22Rv1 (cell line): Measurements from ENCODE around the gene MLYCD.

Source experiments
- H3K27ac ChIP-seq: fragments of 450-650 bp; 2 replicates; pipeline ENCODE4 v1.5.1; 2017
- CTCF ChIP-seq: fragments of 450-650 bp; IDR thresholded peaks from 2 replicates; pipeline ENCODE4 v1.5.1; 2017; ENCODE audit warnings: mild to moderate bottlenecking
- ZFX ChIP-seq: fragments of 450-650 bp; IDR thresholded peaks from 2 replicates; pipeline ENCODE4 v1.6.1; 2017; ENCODE audit warnings: antibody characterized with exemption, borderline replicate concordance

The MLYCD gene

GRCh38 chr16:83966153-83966696 is 67.3 kb downstream of the MLYCD start:
- TF ChIP-seq CTCF: no peak
- TF ChIP-seq ZFX: no peak
- no peak overlapping the region for H3K27ac ChIP-seq

GRCh38 chr16:83967091-83967490 is 68.2 kb downstream of the MLYCD start:
- TF ChIP-seq CTCF: no peak
- H3K27ac ChIP-seq: no peak overlapping the region

DNA sequence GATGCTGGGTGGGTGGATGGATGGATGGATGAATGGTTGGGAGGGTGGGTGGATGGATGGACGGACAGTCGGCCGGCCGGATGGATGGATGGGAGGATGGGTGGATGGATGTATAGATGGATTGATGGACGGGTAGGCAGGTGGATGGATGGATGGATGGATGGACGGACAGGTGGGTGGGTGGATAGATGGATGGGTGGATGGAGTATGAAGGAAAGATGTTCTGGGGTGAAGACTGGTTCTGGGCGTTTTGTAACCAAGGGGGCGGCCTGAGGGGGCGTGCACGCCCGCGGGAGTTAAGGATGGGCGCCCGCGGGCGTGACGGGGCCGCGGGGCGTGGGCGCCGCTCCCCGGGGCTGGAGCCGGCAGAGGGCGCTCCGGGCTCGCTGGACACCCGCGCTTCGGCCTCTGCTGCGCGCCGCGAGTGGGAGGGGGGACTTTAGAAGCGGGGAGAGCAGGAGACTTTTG is 69.0 kb downstream of the MLYCD start, which contains the start of gene NECAB2:
TSS of gene NECAB2 (plus strand) at position 407 of the 468 bp plus-strand sequence. CDS start 405 bp downstream, outside the sequence.
- TF ChIP-seq ZFX (no peak), CTCF (peak; percentile 88)
- no peak within 1 kb of the TSS for H3K27ac ChIP-seq

DNA sequence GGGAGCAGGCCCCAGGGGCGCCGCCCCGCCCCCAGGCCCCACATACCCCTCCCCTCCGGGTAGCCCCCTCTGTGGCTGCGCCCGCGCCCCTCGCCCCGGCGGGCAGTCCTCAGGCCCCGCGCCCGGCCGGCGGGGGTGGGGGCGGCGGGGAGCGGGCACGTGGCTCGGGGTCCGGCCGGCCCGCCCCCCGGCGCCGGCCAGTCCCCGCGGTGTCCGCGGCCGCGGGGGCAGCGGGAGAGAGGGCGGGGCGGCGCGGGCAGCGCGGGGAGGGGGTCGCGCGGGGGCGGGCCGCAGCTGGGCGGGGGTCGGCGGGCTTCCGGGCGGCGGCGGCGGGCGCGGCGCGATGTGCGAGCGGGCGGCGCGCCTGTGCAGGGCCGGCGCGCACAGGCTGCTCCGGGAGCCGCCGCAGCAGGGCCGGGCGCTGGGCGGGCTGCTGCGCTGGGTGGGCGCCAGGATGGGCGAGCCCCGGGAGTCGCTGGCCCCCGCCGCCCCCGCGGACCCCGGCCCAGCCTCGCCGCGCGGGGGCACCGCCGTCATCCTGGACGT is 69.5 kb downstream of the MLYCD start:
- no peak overlapping the region for H3K27ac ChIP-seq
- TF ChIP-seq CTCF: peak; percentile 59
- no peak for TF ChIP-seq ZFX

GRCh38 chr16:83968891-83969649 is 70.2 kb downstream of the MLYCD start:
- no peak overlapping the region for H3K27ac ChIP-seq
- TF ChIP-seq ZFX (no peak), CTCF (no peak)

DNA sequence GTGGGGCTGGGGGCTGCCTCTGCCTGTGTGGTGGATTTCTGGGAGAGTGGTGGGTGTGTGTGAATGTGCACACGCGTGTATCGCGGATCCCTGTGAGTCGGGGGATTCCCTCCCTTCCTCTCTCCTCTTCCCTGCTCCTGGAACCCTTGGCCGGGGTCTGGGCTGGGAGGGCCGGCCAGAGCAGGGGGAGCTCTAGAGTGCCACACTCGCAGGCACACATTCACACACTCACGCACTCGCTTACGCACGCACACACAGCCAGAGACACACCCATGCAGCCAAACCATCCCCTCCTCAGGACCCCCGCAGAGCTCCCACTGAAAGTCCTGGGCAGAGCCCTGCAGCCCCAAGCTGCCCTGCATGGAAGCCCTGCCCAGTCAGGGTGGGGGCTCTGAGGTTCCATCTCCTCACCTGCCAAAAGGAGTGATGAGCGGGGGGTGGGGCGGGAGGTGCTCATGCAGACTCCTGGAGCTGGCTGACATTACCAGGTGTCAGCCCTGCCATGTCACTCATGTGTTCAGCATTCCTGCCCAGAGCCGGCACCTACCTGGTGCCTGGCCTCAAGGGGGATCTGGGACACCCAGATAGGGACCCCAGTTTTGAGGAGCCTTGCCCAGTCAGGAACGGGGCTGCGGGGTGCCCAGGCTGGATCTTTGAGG is 71.0 kb downstream of the MLYCD start:
- no peak overlapping the region for H3K27ac ChIP-seq
- TF ChIP-seq ZFX (no peak), CTCF (no peak)

DNA sequence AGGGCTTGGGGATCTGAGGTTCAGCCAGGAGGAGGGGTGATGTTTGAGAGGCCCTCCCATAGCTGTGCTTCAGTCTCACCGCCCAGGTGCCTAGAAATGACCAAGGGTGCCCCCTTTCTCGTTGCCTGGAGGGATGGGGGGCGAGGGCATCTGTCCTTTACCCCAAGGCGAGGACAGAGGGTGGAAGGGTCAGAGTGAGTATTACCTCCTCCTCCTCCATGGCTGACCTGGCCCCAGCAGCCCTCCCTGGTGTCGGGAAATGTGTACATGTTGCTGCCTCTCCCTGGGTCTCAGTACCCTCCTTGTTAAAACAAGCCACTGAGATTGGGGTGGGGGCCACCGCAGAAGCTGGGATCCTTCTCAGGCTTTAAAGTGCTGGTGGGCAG is 71.5 kb downstream of the MLYCD start:
- no peak for TF ChIP-seq ZFX
- TF ChIP-seq CTCF: no peak
- no peak overlapping the region for H3K27ac ChIP-seq
